ENCODE results near the gene PLAU.

DNA sequence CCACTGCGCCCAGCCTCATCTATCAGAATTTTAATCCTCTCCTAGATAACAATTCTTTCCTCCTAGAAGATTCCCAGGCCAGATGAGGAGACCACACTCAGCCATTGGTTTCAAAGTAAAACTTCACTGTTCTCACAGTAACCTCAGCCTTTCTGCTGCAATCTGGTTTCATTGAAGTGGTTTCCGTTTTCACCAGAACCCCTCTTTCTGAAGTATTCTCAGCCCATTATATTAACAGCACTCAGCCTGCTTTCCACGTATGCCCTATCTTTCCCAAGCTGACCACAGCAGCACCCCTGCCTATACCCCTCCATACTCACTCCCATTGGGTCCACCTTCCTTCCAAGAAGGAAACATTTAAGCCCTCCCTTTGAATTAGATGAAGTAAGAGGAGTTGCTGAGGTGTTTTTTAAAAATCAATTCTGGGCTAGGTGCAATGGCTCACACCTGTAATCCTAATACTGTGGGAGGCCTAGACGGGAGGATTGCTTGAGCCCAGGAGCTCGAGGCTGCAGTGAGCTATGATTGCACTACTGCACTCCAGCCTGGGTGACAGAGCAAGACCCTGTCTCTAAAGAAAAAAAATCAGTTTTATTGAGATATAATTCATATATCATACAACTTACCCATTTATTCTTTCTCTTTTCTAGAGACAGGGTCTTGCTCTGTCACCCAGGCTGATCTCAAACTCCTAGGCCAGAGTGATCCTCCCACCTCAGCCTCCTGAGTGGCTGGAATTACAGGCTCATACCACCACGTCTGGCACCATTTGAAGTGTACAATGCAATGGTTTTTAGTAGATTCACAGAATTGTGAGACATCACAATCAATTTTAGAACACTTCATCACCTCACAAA is 11.3 kb downstream of the PLAU start:
- TF ChIP-seq POLR2AphosphoS5 (IDR thresholded peaks at IDR 0.05; ENCODE audit: insufficient read depth, low read depth, low read length) = no peak
- TF ChIP-seq, protein P1, sequence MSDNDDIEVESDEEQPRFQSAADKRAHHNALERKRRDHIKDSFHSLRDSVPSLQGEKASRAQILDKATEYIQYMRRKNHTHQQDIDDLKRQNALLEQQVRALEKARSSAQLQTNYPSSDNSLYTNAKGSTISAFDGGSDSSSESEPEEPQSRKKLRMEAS (IDR thresholded peaks at IDR 0.05; ENCODE audit: insufficient read depth, insufficient read length) = no peak
- TF ChIP-seq, protein P2, sequence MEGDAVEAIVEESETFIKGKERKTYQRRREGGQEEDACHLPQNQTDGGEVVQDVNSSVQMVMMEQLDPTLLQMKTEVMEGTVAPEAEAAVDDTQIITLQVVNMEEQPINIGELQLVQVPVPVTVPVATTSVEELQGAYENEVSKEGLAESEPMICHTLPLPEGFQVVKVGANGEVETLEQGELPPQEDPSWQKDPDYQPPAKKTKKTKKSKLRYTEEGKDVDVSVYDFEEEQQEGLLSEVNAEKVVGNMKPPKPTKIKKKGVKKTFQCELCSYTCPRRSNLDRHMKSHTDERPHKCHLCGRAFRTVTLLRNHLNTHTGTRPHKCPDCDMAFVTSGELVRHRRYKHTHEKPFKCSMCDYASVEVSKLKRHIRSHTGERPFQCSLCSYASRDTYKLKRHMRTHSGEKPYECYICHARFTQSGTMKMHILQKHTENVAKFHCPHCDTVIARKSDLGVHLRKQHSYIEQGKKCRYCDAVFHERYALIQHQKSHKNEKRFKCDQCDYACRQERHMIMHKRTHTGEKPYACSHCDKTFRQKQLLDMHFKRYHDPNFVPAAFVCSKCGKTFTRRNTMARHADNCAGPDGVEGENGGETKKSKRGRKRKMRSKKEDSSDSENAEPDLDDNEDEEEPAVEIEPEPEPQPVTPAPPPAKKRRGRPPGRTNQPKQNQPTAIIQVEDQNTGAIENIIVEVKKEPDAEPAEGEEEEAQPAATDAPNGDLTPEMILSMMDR (IDR thresholded peaks at IDR 0.05; ENCODE audit: extremely low read depth in 1 of 2, insufficient read depth in 1 of 2, low read depth in 1 of 2, low read length in 2 of 2) = no peak
- TF ChIP-seq POLR2A (IDR thresholded peaks at IDR 0.05; ENCODE audit: low read depth, low read length) = no peak
- no peak for TF ChIP-seq EZH2 (IDR thresholded peaks at IDR 0.05; ENCODE audit: borderline replicate concordance, low read depth, low read length, severe bottlenecking)
- TF ChIP-seq MYC (IDR thresholded peaks at IDR 0.05; ENCODE audit: low read depth, low read length) = no peak
